Bronchial epithelial cell (primary cell): Measurements from ENCODE around the gene RNF32. TPM values are rescaled to one million over a fixed set of nuclear protein-coding genes. Genes with fewer than 3 reads are reported as not detected.
A peak's percentile ranks its signal among the peaks of the same experiment; 100 is the strongest.

Experiments used
- DNase-seq: peaks from one replicate; pipeline ENCODE4 v3.0.0-alpha.2; 2010; ENCODE audit warnings: low read depth
- FAIRE-seq: peaks from 2 replicates; lab custom pipeline; 2011; peaks lifted over from hg19 to GRCh38; lab: Jason Lieb, UNC
- H3K27me3 ChIP-seq: 2 replicates; pipeline ENCODE4 v1.5.1; 2011; ENCODE audit warnings: low read length; ENCODE audit not compliant: control insufficient read depth, insufficient read depth
- H3K36me3 ChIP-seq: 2 replicates; pipeline ENCODE4 v1.5.1; 2011; ENCODE audit warnings: low read length; ENCODE audit not compliant: control insufficient read depth, insufficient read depth
- H3K4me3 ChIP-seq: 2 replicates; pipeline ENCODE4 v1.5.1; 2011; ENCODE audit warnings: mild to moderate bottlenecking, low read depth, low read length, control low read depth
- CTCF ChIP-seq: IDR thresholded peaks from 2 replicates; pipeline ENCODE4 v1.5.1; 2011; ENCODE audit warnings: mild to moderate bottlenecking, moderate library complexity, low read length, control low read depth, inconsistent platforms; ENCODE audit not compliant: insufficient read depth, severe bottlenecking
- total RNA-seq: library from RNA; depleted of rRNA; stranded (reverse); fragments of >200 nt; gene quantifications from 2 replicates; pipeline ENCODE4 v1.2.1, GENCODE V29; 2014

The RNF32 gene
- total RNA-seq, 1 donor from 2014 or later, result 1.8 TPM

- no peaks in the 10 kb centered on the region for H3K36me3 ChIP-seq
- no peak for TF ChIP-seq CTCF
- no peak overlapping the region for H3K4me3 ChIP-seq
- FAIRE-seq, result peak; percentile 81
- no peaks in the 10 kb centered on the region for H3K27me3 ChIP-seq
- peak; percentile 73 for DNase-seq
Measured at GRCh38 chr7:156668130-156668741, 27.7 kb downstream of the RNF32 start.

- no peak for TF ChIP-seq CTCF
- FAIRE-seq (no peak), DNase-seq (no peak)
- H3K36me3 ChIP-seq, result no peaks in the 10 kb centered on the region
- H3K27me3 ChIP-seq, result no peaks in the 10 kb centered on the region
- H3K4me3 ChIP-seq, result no peak overlapping the region
Measured at GRCh38 chr7:156669035-156669828, 28.7 kb downstream of the RNF32 start.

GRCh38 chr7:156673454-156673853 lies 32.9 kb downstream of the RNF32 start:
- Histone ChIP-seq H3K4me3 (no peak overlapping the region), H3K27me3 (no peaks in the 10 kb centered on the region), H3K36me3 (peaks cover 5% of the 10 kb centered on the region)
- DNase-seq, result no peak
- TF ChIP-seq CTCF, result no peak
- FAIRE-seq, result no peak

- H3K36me3 ChIP-seq, result peaks cover 5% of the 10 kb centered on the region
- no peak for FAIRE-seq
Measured at GRCh38 chr7:156673902-156674301, 33.3 kb downstream of the RNF32 start.

GRCh38 chr7:156675721-156676120 lies 35.1 kb downstream of the RNF32 start:
- no peak for DNase-seq

More at GRCh38 chr7:156673902-156674301, 33.3 kb downstream of the RNF32 start:
- H3K27me3 ChIP-seq, result no peaks in the 10 kb centered on the region
- DNase-seq, result no peak
- no peak overlapping the region for H3K4me3 ChIP-seq
- no peak for TF ChIP-seq CTCF

More at GRCh38 chr7:156675721-156676120, 35.1 kb downstream of the RNF32 start:
- no peaks in the 10 kb centered on the region for H3K27me3 ChIP-seq
- no peak overlapping the region for H3K4me3 ChIP-seq
- no peak for FAIRE-seq
- no peak for TF ChIP-seq CTCF
- peaks cover 6% of the 10 kb centered on the region for H3K36me3 ChIP-seq
